Measurements from ENCODE around the gene TMPRSS7. TPM values are rescaled to one million over a fixed set of nuclear protein-coding genes. Genes with fewer than 3 reads are reported as not detected.
A peak's percentile ranks its signal among the peaks of the same experiment; 100 is the strongest.

TMPRSS7 gene
- total RNA-seq, 6 experiments from 2014 or later: 0.10 TPM; not detected in 5

GRCh38 chr3:112119962-112120836 lies 85.7 kb downstream of the TMPRSS7 start:
- no peak for DNase-seq
- no peak overlapping the region for H3K4me3 Mint-ChIP-seq
- no peak overlapping the region for H3K27ac Mint-ChIP-seq
- no peaks in the 10 kb centered on the region for H3K9me3 Mint-ChIP-seq
- no peak for TF ChIP-seq CTCF (IDR thresholded peaks at IDR 0.05)
- H3K27me3 Mint-ChIP-seq (ENCODE audit: insufficient read depth): no peaks in the 10 kb centered on the region; the same call in 1 of the 2 replicates
- peaks cover 20% of the 10 kb centered on the region for H3K36me3 Mint-ChIP-seq (ENCODE audit: low read depth)
- peaks cover 5% of the 10 kb centered on the region; the same call in 1 of the 2 replicates for H3K4me1 Mint-ChIP-seq (ENCODE audit: low read depth)

GRCh38 chr3:112121577-112122547 lies 87.3 kb downstream of the TMPRSS7 start:
- H3K9me3 Mint-ChIP-seq: no peaks in the 10 kb centered on the region
- no peak overlapping the region for H3K4me3 Mint-ChIP-seq
- H3K4me1 Mint-ChIP-seq (ENCODE audit: low read depth): peaks cover 21% of the 10 kb centered on the region
- no peak overlapping the region for H3K27ac Mint-ChIP-seq
- no peak for TF ChIP-seq CTCF (IDR thresholded peaks at IDR 0.05)
- no peaks in the 10 kb centered on the region; the same call in 1 of the 2 replicates for H3K27me3 Mint-ChIP-seq (ENCODE audit: insufficient read depth)
- DNase-seq: no peak
- peaks cover 17% of the 10 kb centered on the region for H3K36me3 Mint-ChIP-seq (ENCODE audit: low read depth)

- Mint-ChIP-seq H3K9me3 (no peaks in the 10 kb centered on the region), H3K4me3 (no peak overlapping the region), H3K27ac (no peak overlapping the region), H3K27me3 (ENCODE audit: insufficient read depth) (no peaks in the 10 kb centered on the region; the same call in 1 of the 2 replicates), H3K4me1 (ENCODE audit: low read depth) (peaks cover 26% of the 10 kb centered on the region), H3K36me3 (ENCODE audit: low read depth) (peaks cover 15% of the 10 kb centered on the region)
- no peak for TF ChIP-seq CTCF (IDR thresholded peaks at IDR 0.05)
- DNase-seq: no peak
Observed at GRCh38 chr3:112122870-112123269, 88.3 kb downstream of the TMPRSS7 start.

- Mint-ChIP-seq H3K27ac (no peak overlapping the region), H3K9me3 (no peaks in the 10 kb centered on the region), H3K4me3 (no peak overlapping the region), H3K4me1 (ENCODE audit: low read depth) (peaks cover 28% of the 10 kb centered on the region), H3K27me3 (ENCODE audit: insufficient read depth) (no peaks in the 10 kb centered on the region; the same call in 1 of the 2 replicates), H3K36me3 (ENCODE audit: low read depth) (peaks cover 15% of the 10 kb centered on the region)
- no peak for TF ChIP-seq CTCF (IDR thresholded peaks at IDR 0.05)
- DNase-seq: no peak
Observed at GRCh38 chr3:112123548-112123947, 89.0 kb downstream of the TMPRSS7 start.

- no peak for DNase-seq
- peaks cover 41% of the 10 kb centered on the region for H3K4me1 Mint-ChIP-seq (ENCODE audit: low read depth)
- no peaks in the 10 kb centered on the region for H3K9me3 Mint-ChIP-seq
- H3K36me3 Mint-ChIP-seq (ENCODE audit: low read depth): peaks cover 6% of the 10 kb centered on the region
- no peak for TF ChIP-seq CTCF (IDR thresholded peaks at IDR 0.05)
- no peaks in the 10 kb centered on the region; the same call in 1 of the 2 replicates for H3K27me3 Mint-ChIP-seq (ENCODE audit: insufficient read depth)
- no peak overlapping the region for H3K4me3 Mint-ChIP-seq
- H3K27ac Mint-ChIP-seq: peak overlapping the region; percentile 22; the same call in 1 of the 2 replicates
Observed at GRCh38 chr3:112124907-112125607, 90.5 kb downstream of the TMPRSS7 start.

Data from HFFc6 (cell line).